ENCODE data around the gene TMEM170B.

Gene TMEM170B, protein sequence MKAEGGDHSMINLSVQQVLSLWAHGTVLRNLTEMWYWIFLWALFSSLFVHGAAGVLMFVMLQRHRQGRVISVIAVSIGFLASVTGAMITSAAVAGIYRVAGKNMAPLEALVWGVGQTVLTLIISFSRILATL

GRCh38 chr6:11537229-11538051, at the start of gene TMEM170B:
Gene TMEM170B (plus strand): TSS chr6:11537749. CDS start chr6:11538278, 529 bp downstream.
- peak; percentile 95 for DNase-seq (ENCODE audit: low read depth)

DNA sequence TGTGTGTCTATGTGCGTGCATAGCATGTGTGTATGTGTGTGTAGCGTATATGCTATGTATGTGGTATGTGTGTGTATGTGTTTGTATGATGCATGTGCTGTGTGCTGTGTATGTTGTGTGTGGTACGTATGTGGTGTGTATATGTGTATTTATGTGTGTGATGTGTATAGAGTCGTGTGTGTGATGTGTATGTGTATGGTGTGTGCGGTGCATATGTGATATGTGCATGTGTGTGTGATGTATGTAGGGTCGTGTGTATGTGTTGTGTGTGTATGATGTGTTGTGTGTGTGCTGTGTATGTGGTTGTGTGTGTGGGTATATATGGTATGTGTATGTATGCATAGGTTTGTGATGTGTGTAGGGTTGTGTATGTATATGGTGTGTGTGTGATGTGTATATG, 46.6 kb upstream of the TMEM170B start:
- no peak for DNase-seq (ENCODE audit: low read depth)

DNA sequence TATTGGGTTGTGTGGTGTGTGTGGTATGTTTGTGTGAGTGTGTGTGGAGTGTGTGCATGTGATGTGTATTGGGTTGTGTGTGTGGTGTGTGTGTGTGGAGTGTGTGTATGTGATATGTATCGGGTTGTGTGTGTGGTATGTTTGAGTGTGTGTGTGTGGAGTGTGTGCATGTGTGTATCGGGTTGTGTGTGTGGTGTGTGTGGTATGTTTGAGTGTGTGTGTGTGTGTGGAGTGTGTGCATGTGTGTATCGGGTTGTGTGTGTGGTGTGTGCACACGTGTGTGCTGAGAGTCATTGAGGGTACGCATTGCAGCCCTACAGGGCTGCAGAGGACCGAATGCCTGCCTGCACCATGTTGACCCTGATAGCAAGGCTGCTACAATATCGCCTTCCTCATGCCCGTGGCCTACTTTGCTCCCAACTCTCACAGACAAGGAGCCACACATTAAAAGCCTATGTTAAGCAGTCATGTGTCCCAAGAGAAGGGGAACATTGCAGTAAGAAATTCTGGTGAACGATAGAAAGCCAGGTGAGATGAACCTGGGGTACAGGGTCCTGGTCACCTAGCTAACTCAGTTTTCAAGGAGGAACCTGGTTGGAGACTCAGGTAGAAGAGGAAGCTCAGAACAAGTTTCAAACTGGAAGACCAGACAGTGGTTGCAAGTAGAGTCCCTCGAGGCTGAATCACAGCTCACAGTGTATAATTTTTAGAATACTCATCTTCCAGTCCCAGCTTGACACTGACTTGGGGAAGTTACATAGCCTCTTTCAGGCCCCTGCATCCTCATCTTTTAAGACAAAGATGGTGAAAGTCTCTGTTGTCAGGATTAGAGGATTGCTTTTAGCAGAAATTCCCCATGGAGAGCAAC, 45.7 kb upstream of the TMEM170B start:
- DNase-seq (ENCODE audit: low read depth): no peak

DNA sequence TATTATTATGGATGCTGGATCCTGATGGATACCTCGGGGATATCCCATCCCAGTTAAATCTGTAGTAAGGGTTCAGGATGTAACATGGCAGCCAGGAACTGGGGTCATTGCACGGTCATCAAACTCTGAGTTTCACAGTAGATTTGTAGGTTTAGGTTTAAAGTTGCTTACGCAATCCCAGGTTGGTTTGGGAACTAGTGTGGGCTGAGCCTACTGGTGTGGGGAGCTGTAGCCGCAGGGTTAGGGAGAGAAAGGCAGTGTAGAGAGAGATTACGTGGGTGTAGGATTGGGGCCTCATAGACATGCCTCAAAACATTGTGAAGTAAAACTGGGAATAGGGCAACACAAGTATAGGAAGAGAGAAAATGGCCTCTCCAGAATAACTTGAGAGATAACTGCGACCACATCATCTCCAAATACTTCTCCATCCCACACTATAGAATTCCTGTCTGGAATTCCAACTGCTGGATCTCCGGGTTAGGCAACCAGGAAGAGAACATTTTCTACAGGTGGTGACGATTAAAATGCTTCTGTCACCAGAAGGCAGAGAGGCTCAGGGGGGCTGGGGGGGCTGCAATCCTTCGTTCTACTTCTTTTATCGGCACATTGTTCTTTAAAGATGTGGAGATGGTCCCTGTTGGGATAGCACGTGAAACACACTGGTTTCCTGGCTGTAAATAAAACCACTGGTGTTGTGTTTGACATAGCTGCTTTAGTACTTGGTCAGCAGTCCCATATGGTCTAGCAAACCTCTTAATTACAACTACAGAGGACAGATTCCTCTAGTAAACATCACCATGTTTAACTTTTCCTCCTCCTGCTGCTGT, 44.9 kb upstream of the TMEM170B start:
- DNase-seq (ENCODE audit: low read depth): no peak

DNA sequence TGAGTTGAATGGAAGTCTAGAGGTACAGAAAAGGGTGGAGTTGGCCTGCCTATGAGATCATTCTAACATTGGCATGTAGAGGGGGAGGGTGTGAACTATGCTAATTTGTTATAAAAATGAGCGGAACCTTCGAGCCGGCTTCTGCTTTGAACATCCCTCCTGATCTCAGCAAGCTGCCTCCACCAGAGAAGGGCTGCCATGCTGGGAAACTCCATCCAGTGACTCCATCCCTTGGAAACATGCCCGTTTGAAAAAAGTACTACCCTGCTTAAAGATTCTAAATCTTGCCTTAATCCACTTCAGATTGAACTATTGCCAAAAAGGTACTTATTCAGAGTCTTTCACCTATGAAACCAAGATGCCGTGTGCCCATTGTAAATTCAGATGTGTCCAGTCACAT, 43.6 kb upstream of the TMEM170B start:
- no peak for DNase-seq (ENCODE audit: low read depth)

DNA sequence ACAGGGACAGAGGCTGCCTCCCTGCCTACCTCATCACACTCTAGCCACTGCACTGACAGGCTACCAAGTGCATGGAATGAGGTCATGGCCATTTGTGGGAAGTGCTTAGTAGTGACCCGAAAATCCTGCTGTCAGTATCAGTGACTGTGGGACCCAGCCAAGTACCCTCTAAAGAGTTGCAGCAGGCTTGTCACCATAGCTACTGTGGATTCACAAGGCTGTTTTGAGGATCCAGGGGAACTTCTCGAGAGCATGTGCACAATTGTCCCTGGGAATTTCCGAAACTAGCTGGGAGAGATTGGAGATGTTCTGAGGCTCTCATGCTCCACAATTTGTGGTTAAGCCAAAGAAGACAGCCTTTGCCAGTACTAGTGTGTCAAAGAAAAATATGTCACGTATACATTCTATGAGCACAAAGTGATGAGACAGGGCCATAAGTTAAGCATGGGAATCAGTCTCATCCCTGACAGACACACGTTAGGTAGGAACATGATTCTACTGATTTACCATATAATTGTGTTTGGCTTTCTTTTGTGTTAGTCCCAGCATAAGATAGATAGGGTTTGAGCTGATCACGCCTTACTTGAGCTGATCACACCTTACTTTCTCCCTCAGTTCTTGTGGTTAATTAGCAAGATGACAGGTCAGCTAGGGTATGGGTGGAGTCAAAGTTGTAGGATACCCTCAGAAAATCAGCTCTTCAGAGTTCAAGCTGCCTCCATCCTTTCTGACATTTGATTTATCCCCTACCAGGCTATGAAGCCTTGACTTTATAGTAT, 42.6 kb upstream of the TMEM170B start:
- DNase-seq (ENCODE audit: low read depth): no peak

GRCh38 chr6:11495565-11496145, 41.9 kb upstream of the TMEM170B start:
- DNase-seq (ENCODE audit: low read depth): no peak

- peak; percentile 55 for DNase-seq (ENCODE audit: low read depth)
Observed at GRCh38 chr6:11496152-11497060, 41.1 kb upstream of the TMEM170B start.

DNA sequence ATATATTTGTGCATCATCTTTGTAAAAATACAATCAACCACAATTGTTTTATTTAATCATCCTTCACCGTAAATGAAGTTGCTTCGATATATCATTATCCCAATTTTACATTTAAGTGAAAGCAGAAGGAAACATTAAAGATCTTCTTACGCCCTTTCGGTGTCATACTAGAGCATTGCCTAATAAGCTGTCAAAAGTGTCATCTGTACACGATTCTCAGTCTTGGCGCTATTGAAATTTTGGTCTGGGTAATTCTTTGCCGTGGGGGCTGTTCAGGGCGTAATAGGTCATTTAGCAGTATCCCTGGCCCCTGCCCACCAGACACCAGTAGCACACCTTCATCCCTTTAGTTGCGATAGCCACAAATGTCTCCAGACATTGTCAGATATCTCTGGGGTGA, 40.4 kb upstream of the TMEM170B start:
- DNase-seq (ENCODE audit: low read depth): no peak

GRCh38 chr6:11497881-11498280, 39.7 kb upstream of the TMEM170B start:
- no peak for DNase-seq (ENCODE audit: low read depth)

DNA sequence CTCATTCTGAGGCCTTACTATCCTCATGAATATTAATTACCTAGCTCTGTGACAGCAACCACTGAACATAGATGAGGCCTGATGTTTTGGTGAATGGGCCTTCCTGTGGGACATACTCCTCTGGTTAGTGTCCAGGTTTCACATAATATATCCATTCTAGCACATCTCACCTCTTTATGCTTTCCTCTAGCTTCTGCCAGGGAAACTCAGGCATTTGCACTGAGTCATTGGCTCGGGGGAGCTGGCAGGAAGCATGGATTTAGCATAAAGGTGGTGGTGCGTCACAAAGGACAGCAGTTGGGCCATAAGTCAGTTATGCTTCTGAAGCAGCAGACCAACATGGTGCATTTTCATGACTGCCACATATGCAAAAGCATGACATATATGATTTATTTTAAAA, 37.5 kb upstream of the TMEM170B start:
- DNase-seq (ENCODE audit: low read depth): no peak

DNA sequence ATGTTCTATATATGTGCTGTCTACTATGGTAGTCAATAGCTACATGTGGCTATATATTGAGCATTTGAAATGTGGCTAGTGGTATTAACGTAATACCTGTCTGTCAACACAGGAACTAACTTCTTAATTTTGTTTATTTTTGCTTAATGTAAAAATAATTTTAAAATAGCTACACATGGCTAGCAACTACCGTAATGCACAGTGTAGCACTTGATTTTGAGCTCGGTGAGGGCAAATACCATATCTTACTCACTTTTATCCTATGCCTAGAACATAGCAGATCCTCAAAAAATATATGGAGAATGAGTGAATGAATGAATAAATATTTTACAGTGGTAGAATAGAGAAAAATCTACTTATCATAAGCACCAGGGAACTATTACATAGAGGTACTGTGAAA, 28.1 kb upstream of the TMEM170B start:
- no peak for DNase-seq (ENCODE audit: low read depth)

GRCh38 chr6:11514672-11515071, 22.9 kb upstream of the TMEM170B start:
- no peak for DNase-seq (ENCODE audit: low read depth)

- no peak for DNase-seq (ENCODE audit: low read depth)
Observed at GRCh38 chr6:11515763-11516162, 21.8 kb upstream of the TMEM170B start.

DNA sequence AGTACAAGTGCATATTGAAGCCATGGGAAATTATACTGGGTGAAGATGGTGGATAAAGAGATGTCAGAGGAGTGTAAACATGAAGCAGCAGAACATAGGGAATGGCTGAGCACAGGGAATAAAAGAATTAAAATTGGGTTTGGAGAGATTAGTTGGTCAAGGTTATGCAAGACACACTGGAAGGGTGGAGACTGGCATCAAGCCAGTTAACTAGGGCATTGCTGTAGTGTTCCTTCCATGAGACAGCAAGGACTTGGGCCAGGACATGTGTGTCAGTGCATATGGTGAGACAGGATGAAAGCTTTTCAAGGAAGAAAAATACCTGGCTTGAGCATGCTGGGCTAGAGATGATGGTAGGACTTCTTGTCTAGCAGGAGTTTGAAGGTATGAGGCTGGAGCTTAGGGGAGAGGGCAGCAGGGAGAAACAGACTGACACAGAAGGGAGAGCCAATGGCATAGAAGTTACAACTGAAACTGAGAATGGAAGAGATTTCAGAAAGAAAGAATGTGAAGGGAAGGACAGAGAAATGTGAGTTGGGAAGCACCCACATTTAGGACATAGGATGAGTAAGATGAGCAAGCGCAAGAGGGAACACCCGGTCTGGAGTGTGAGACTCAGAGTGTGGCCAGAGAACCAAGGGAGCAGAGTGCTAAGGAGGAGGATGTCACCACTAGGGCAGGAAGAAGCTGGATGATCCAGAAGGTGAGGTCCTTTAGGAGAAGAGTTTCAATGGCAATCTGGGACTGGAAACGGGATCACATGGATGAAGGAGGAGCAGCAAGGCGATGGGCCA, 14.5 kb upstream of the TMEM170B start:
- no peak for DNase-seq (ENCODE audit: low read depth)

DNA sequence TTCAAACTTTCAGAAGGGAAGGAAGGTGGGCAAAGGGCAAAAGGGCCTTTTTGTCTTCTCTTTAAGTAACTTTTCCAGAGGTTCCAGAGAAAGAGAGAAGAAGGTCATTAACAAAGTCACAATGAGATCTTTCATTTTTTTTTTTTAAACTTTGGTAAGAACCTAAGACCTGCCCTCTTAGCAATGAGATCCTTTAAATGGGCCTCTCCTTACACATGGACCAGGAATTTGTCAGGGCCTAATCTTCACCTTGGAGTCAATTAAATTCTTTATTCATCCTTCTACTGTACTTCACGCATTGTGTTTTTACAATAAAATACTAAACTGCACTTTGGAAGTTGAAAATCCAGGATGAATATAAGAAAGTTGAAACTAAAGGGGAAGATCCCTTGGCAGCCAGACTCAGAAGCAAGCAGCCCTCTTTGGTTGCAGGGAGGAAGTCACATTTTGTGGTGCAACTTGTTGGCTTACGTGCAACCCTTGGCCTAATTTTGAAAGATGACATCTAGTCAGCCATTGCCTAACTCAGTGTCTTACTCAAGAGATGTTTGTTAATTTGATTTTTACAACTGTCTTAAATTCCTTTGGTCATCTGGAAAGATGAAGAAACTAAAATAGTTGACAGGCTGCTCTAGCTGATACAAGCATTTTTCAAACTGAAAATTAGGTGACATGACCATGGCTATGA, 11.9 kb upstream of the TMEM170B start:
- DNase-seq (ENCODE audit: low read depth): no peak

DNA sequence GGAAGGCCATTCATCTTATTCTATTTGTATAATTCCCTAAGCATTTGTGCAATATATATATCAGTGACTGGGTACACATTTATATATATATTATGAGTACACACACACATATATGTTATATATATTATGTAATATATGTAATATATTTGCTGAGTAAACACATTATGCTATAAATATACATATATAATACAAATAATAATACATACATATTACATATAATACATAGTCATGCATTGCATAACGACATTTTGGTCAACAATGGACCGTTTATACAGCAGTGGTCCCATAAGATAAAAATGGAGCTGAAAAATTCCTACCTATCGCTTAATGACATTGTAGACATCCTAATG, 11.4 kb upstream of the TMEM170B start:
- no peak for DNase-seq (ENCODE audit: low read depth)

- no peak for DNase-seq (ENCODE audit: low read depth)
Observed at GRCh38 chr6:11527274-11527870, 10.2 kb upstream of the TMEM170B start.
